Retinal pigment epithelial cell (primary cell): ENCODE measurements around the gene CHKB.
A peak's percentile ranks its signal among the peaks of the same experiment; 100 is the strongest.
"Not testable (repeated sequence)": the region's sequence is repeated elsewhere in the genome, so short reads cannot be mapped to it uniquely, and the experiment has no call there.

Experiments used
- DNase-seq: peaks from one replicate; pipeline ENCODE4 v3.0.0-alpha.2; 2010; ENCODE audit warnings: low read depth
- H3K4me3 ChIP-seq: 2 replicates; pipeline ENCODE4 v1.5.1; 2011; ENCODE audit warnings: mild to moderate bottlenecking, low read length, control low read depth, moderate library complexity
- CTCF ChIP-seq: conservative IDR thresholded peaks from 2 replicates; pipeline ENCODE4 v1.5.1; 2011; ENCODE audit warnings: low read depth, low read length, control low read depth, inconsistent platforms

CHKB gene

GRCh38 chr22:50545522-50546325 is 36.9 kb downstream of the CHKB start, which contains the start of gene KLHDC7B:
Gene KLHDC7B (plus strand): TSS chr22:50545899. CDS start chr22:50546244, 345 bp downstream.
- no peak for TF ChIP-seq CTCF
- DNase-seq, result no peak
- H3K4me3 ChIP-seq, result no peak within 1 kb of the TSS

GRCh38 chr22:50544746-50545253 is 37.8 kb downstream of the CHKB start:
- H3K4me3 ChIP-seq, result no peak overlapping the region
- no peak for DNase-seq
- no peak for TF ChIP-seq CTCF

- DNase-seq, result no peak
- TF ChIP-seq CTCF, result peak; percentile 67
- no peak overlapping the region for H3K4me3 ChIP-seq
Measured at GRCh38 chr22:50544078-50544745, 38.4 kb downstream of the CHKB start.

- DNase-seq, result no peak
- H3K4me3 ChIP-seq, result no peak overlapping the region
- TF ChIP-seq CTCF, result no peak
Measured at GRCh38 chr22:50542416-50542927, 40.2 kb downstream of the CHKB start.

GRCh38 chr22:50541667-50542026 is 41.0 kb downstream of the CHKB start:
- H3K4me3 ChIP-seq, result not testable (repeated sequence)

GRCh38 chr22:50540381-50540780 is 42.3 kb downstream of the CHKB start:
- TF ChIP-seq CTCF, result no peak
- no peak for DNase-seq
- no peak overlapping the region for H3K4me3 ChIP-seq

More at GRCh38 chr22:50541667-50542026, 41.0 kb downstream of the CHKB start:
- not testable (repeated sequence) for DNase-seq

- no peak overlapping the region for H3K4me3 ChIP-seq
- no peak for TF ChIP-seq CTCF
- DNase-seq, result no peak
Measured at GRCh38 chr22:50537765-50538164, 44.9 kb downstream of the CHKB start.
